ENCODE measurements around the gene PEPD. TPM values are rescaled to one million over a fixed set of nuclear protein-coding genes. Genes with fewer than 3 reads are reported as not detected.

Gene PEPD
- total and polyA plus RNA-seq, 10 of the 15 experiments (the other 5 are each of a cell fraction or from before 2014, with no cell fraction given) = 1.4 to 52.0 (median 20.2) TPM

- TF ChIP-seq ZNF592 (IDR thresholded peaks at IDR 0.05) (no peak), KLF5 (IDR thresholded peaks at IDR 0.05; ENCODE audit: partially characterized antibody) (no peak), HDAC6 (IDR thresholded peaks at IDR 0.05; ENCODE audit: unreplicated experiment) (no peak), CHD2 (IDR thresholded peaks at IDR 0.05; ENCODE audit: borderline replicate concordance, low read depth, low read length) (no peak), CHD1 (IDR thresholded peaks at IDR 0.05; ENCODE audit: low read depth, low read length) (no peak), POLR2AphosphoS5 (IDR thresholded peaks at IDR 0.05; ENCODE audit: low read length) (no peak), MXI1 (IDR thresholded peaks at IDR 0.05; ENCODE audit: low read depth, low read length) (no peak), NFYA (IDR thresholded peaks at IDR 0.05; ENCODE audit: borderline replicate concordance, low read depth, low read length) (no peak), RELA (IDR thresholded peaks at IDR 0.05; ENCODE audit: borderline replicate concordance, partially characterized antibody) (no peak)
Measured at GRCh38 chr19:33429891-33430673, 91.5 kb downstream of the PEPD start (continued).
